Measurements from ENCODE around the gene PIP4K2A. TPM values are rescaled to one million over a fixed set of nuclear protein-coding genes. Genes with fewer than 3 reads are reported as not detected.

PIP4K2A gene
- total RNA-seq, 2 donors from 2014 or later = 15.0 to 17.8 TPM

- H3K27ac Mint-ChIP-seq = no peak overlapping the region
- no peaks in the 10 kb centered on the region for H3K36me3 ChIP-seq (ENCODE audit: control insufficient read depth, insufficient read depth, low read length)
- H3K9me3 ChIP-seq (ENCODE audit: control insufficient read depth, low read length) = peaks cover 9% of the 10 kb centered on the region
- no peak for DNase-seq
- no peak for TF ChIP-seq CTCF (conservative IDR thresholded peaks at IDR 0.05)
- H3K36me3 Mint-ChIP-seq (ENCODE audit: low read depth) = no peaks in the 10 kb centered on the region
- H3K9ac ChIP-seq (ENCODE audit: extremely low read depth, low read length, poor library complexity, severe bottlenecking) = no peak overlapping the region
- H3K4me3 ChIP-seq (ENCODE audit: low read length) = no peak overlapping the region
- WGBS, 2 experiments (ENCODE audit: insufficient coverage in 1 of 2, insufficient read length in 1 of 2) = 85 to 89% methylated on average over 4 to 5 of the region's 5 CpGs
- no peaks in the 10 kb centered on the region for H3K9me3 Mint-ChIP-seq
- H3K27ac ChIP-seq (ENCODE audit: low read depth, low read length) = no peak overlapping the region
- no peaks in the 10 kb centered on the region for H3K27me3 ChIP-seq (ENCODE audit: control insufficient read depth, insufficient read depth, low read length, poor library complexity, severe bottlenecking)
- no peaks in the 10 kb centered on the region for H3K4me1 ChIP-seq (ENCODE audit: control insufficient read depth, insufficient read depth, low read length)
- H3K27me3 Mint-ChIP-seq (ENCODE audit: insufficient read depth) = no peaks in the 10 kb centered on the region
- no peak overlapping the region for H3K4me3 Mint-ChIP-seq
- peaks cover 20% of the 10 kb centered on the region for H3K4me1 Mint-ChIP-seq
Observed at GRCh38 chr10:22699976-22700375, 14.4 kb downstream of the PIP4K2A start.

- Mint-ChIP-seq H3K9me3 (no peaks in the 10 kb centered on the region), H3K36me3 (ENCODE audit: low read depth) (no peaks in the 10 kb centered on the region), H3K4me1 (peaks cover 20% of the 10 kb centered on the region), H3K27ac (no peak overlapping the region), H3K27me3 (ENCODE audit: insufficient read depth) (no peaks in the 10 kb centered on the region), H3K4me3 (no peak overlapping the region)
- no peak for TF ChIP-seq CTCF (conservative IDR thresholded peaks at IDR 0.05)
- Histone ChIP-seq H3K4me1 (ENCODE audit: control insufficient read depth, insufficient read depth, low read length) (no peaks in the 10 kb centered on the region), H3K27ac (ENCODE audit: low read depth, low read length) (no peak overlapping the region), H3K9me3 (ENCODE audit: control insufficient read depth, low read length) (peaks cover 9% of the 10 kb centered on the region), H3K27me3 (ENCODE audit: control insufficient read depth, insufficient read depth, low read length, poor library complexity, severe bottlenecking) (no peaks in the 10 kb centered on the region), H3K9ac (ENCODE audit: extremely low read depth, low read length, poor library complexity, severe bottlenecking) (no peak overlapping the region), H3K4me3 (ENCODE audit: low read length) (no peak overlapping the region), H3K36me3 (ENCODE audit: control insufficient read depth, insufficient read depth, low read length) (no peaks in the 10 kb centered on the region)
- no peak for DNase-seq
- 92 to 98% methylated on average over 3 of the region's 3 CpGs for WGBS, 2 experiments (ENCODE audit: insufficient coverage in 1 of 2, insufficient read length in 1 of 2)
Observed at GRCh38 chr10:22698941-22699440, 15.4 kb downstream of the PIP4K2A start.

- no peak overlapping the region for H3K27ac ChIP-seq (ENCODE audit: low read depth, low read length)
- Mint-ChIP-seq H3K9me3 (peaks cover 7% of the 10 kb centered on the region), H3K36me3 (ENCODE audit: low read depth) (peaks cover 2% of the 10 kb centered on the region), H3K27me3 (ENCODE audit: insufficient read depth) (no peaks in the 10 kb centered on the region), H3K4me3 (no peak overlapping the region), H3K4me1 (peaks cover 20% of the 10 kb centered on the region), H3K27ac (no peak overlapping the region)
- no peak for DNase-seq
- no peaks in the 10 kb centered on the region for H3K4me1 ChIP-seq (ENCODE audit: control insufficient read depth, insufficient read depth, low read length)
- no peaks in the 10 kb centered on the region for H3K27me3 ChIP-seq (ENCODE audit: control insufficient read depth, insufficient read depth, low read length, poor library complexity, severe bottlenecking)
- 90 to 92% methylated on average over 7 to 10 of the region's 10 CpGs for WGBS, 2 experiments (ENCODE audit: insufficient coverage in 1 of 2, insufficient read length in 1 of 2)
- H3K9me3 ChIP-seq (ENCODE audit: control insufficient read depth, low read length) = peaks cover 8% of the 10 kb centered on the region
- no peaks in the 10 kb centered on the region for H3K36me3 ChIP-seq (ENCODE audit: control insufficient read depth, insufficient read depth, low read length)
- TF ChIP-seq CTCF (conservative IDR thresholded peaks at IDR 0.05) = no peak
- no peak overlapping the region for H3K4me3 ChIP-seq (ENCODE audit: low read length)
- no peak overlapping the region for H3K9ac ChIP-seq (ENCODE audit: extremely low read depth, low read length, poor library complexity, severe bottlenecking)
Observed at GRCh38 chr10:22697800-22698199, 16.6 kb downstream of the PIP4K2A start.
